Tibial nerve (tissue), 4 donors: ENCODE measurements around the gene BCCIP.

Experiments used
- EP300 ChIP-seq, 2 donors: sonication (generic); formaldehyde crosslinking; IDR thresholded peaks; one replicate each; pipeline ENCODE4 v1.6.1; 2017; ENCODE audit warnings: antibody characterized with exemption in 2 of 2, mild to moderate bottlenecking in 1 of 2
- TF ChIP-seq, protein P1 (sequence below), 5 experiments: fragments of 200-600 bp in 3 of 5; fragments of 450-650 bp in 2 of 5; sonication (generic) in 3 of 5; IDR thresholded peaks; one replicate each; pipeline ENCODE4 v1.5.1; 2016 to 2019; ENCODE audit warnings: antibody characterized with exemption in 5 of 5, mild to moderate bottlenecking in 3 of 5, moderate library complexity in 2 of 5

DNA sequence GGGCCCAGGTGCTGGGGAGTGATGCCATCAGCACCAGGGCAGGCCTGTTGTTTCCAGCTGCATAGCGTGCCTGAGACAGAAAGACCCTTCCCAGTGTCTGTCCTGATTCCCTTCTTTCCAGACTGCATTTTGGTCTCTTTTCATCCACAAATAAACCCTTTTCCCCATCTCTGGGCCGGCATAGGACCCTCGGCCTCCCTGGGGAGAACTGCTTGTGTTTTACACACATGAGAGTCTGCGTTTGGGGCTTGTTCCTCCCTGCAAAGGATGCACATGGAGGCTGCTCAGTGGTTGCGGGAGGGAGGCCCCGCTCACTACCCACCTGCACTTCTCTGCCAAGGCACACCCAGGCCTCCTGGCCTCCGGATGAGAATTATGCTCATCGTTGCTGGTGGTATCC is 42.0 kb upstream of the BCCIP start:
- TF ChIP-seq, protein P1, sequence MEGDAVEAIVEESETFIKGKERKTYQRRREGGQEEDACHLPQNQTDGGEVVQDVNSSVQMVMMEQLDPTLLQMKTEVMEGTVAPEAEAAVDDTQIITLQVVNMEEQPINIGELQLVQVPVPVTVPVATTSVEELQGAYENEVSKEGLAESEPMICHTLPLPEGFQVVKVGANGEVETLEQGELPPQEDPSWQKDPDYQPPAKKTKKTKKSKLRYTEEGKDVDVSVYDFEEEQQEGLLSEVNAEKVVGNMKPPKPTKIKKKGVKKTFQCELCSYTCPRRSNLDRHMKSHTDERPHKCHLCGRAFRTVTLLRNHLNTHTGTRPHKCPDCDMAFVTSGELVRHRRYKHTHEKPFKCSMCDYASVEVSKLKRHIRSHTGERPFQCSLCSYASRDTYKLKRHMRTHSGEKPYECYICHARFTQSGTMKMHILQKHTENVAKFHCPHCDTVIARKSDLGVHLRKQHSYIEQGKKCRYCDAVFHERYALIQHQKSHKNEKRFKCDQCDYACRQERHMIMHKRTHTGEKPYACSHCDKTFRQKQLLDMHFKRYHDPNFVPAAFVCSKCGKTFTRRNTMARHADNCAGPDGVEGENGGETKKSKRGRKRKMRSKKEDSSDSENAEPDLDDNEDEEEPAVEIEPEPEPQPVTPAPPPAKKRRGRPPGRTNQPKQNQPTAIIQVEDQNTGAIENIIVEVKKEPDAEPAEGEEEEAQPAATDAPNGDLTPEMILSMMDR (IDR thresholded peaks at IDR 0.05): no peak
- TF ChIP-seq EP300 (IDR thresholded peaks at IDR 0.05): no peak
